K562 (cell line): Measurements from ENCODE around the gene ATF3. TPM values are rescaled to one million over a fixed set of nuclear protein-coding genes. Genes with fewer than 3 reads are reported as not detected.

Source experiments
- ATF3 ChIP-seq, 2 experiments: fragments of 450-650 bp in 1 of 2; sonication (generic) in 1 of 2; formaldehyde crosslinking in 1 of 2; IDR thresholded peaks in 1 of 2; conservative IDR thresholded peaks in 1 of 2; 2 replicates each; pipeline versions ENCODE4 v1.6.1 to v1.8.1; 2016 to 2023; ENCODE audit warnings: mild to moderate bottlenecking in 2 of 2, moderate library complexity in 2 of 2, inconsistent platforms in 1 of 2, missing genetic modification reagents in 1 of 2
- BCL6 ChIP-seq: fragments of 250-450 bp; sonication (Bioruptor Pico); IDR thresholded peaks from 2 replicates; pipeline ENCODE4 v1.4.0; 2020
- CUX1 ChIP-seq: fragments of 200-800 bp; sonication (Bioruptor generic); IDR thresholded peaks from 2 replicates; pipeline ENCODE4 v1.6.1; 2016; ENCODE audit warnings: missing genetic modification characterization, missing compliant biosample characterization
- ETV6 ChIP-seq, 3 experiments: fragments of 150-350 bp in 1 of 3; sonication (generic) in 1 of 3; formaldehyde crosslinking in 1 of 3; IDR thresholded peaks; 2 replicates each; pipeline versions ENCODE4 v1.6.1 to v1.8.0; 2014 to 2022; ENCODE audit warnings: borderline replicate concordance in 2 of 3, low read depth in 2 of 3, antibody characterized with exemption in 1 of 3, low read length in 1 of 3, mild to moderate bottlenecking in 1 of 3, missing genetic modification reagents in 1 of 3
- FOXO4 ChIP-seq: fragments of 450-650 bp; formaldehyde crosslinking; IDR thresholded peaks from 2 replicates; pipeline ENCODE4 v1.4.0; 2020; ENCODE audit warnings: mild to moderate bottlenecking, moderate library complexity
- HDAC1 ChIP-seq, 2 experiments: fragments of 450-650 bp; IDR thresholded peaks; 2 replicates each; pipeline ENCODE4 v1.6.1; 2016 to 2017; ENCODE audit warnings: inconsistent platforms in 1 of 2, mild to moderate bottlenecking in 1 of 2, moderate library complexity in 1 of 2
- HEY1 ChIP-seq: fragments of 250-450 bp; sonication (Bioruptor Pico); IDR thresholded peaks from 2 replicates; pipeline ENCODE4 v1.5.0; 2020; ENCODE audit warnings: mild to moderate bottlenecking, moderate library complexity, borderline replicate concordance
- KAT8 ChIP-seq: fragments of 450-650 bp; IDR thresholded peaks from 2 replicates; pipeline ENCODE4 v1.6.1; 2016; ENCODE audit warnings: low read depth, mild to moderate bottlenecking
- MCM3 ChIP-seq: fragments of 450-650 bp; IDR thresholded peaks from 2 replicates; pipeline ENCODE4 v1.6.1; 2016
- POLR2A ChIP-seq: fragments of 450-650 bp; conservative IDR thresholded peaks from 2 replicates; pipeline ENCODE4 v1.6.1; 2016
- UBTF ChIP-seq, 2 experiments: IDR thresholded peaks; 2 replicates each; pipeline ENCODE4 v1.6.1; 2012; ENCODE audit warnings: improper control_type of control experiment in 2 of 2, low read depth in 2 of 2, low read length in 2 of 2, borderline replicate concordance in 1 of 2
- ZBTB5 ChIP-seq: fragments of 450-650 bp; IDR thresholded peaks from 2 replicates; pipeline ENCODE4 v1.6.1; 2017; ENCODE audit warnings: antibody characterized with exemption
- ZC3H8 ChIP-seq: fragments of 450-650 bp; IDR thresholded peaks from 2 replicates; pipeline ENCODE4 v1.6.1; 2017
- ZKSCAN1 ChIP-seq: fragments of 150-350 bp; IDR thresholded peaks from 2 replicates; pipeline ENCODE4 v1.6.1; 2016; ENCODE audit warnings: low read depth, low read length
- ZNF253 ChIP-seq: fragments of 250-450 bp; sonication (Bioruptor Pico); conservative IDR thresholded peaks from 2 replicates; pipeline ENCODE4 v1.6.1; 2021; ENCODE audit warnings: mild to moderate bottlenecking
- polyA plus RNA-seq, 8 experiments: library from polyadenylated mRNA; depleted of rRNA in 4 of 8; stranded (reverse) in 5 of 8; unstranded in 3 of 8; fragments of >200 nt; fragmentation: Nextera tagmentation in 2 of 8; fragmentation: Illumina TruSeq in 1 of 8; extraction: Ambion mirVana in 2 of 8; extraction: Trizol in 1 of 8; gene quantifications; 2 replicates each; pipeline versions ENCODE4 v1.2.1 to v1.2.3, GENCODE V29; 2011 to 2014; ENCODE audit warnings: inconsistent platforms in 1 of 8, missing spikeins in 1 of 8
- total RNA-seq, 7 experiments: library from RNA; depleted of rRNA in 6 of 7; stranded (reverse); fragments of >200 nt in 6 of 7; fragmentation: Illumina TruSeq in 2 of 7; extraction: Trizol in 2 of 7; gene quantifications; 2 replicates each; pipeline versions ENCODE4 v1.2.1 to v1.2.3, GENCODE V29; 2011 to 2021; ENCODE audit warnings: low replicate concordance in 1 of 7

ATF3 gene
- total and polyA plus RNA-seq, 9 of the 15 experiments (the other 6 are each of a cell fraction or from before 2014, with no cell fraction given): 3.5 to 28.2 (median 19.8) TPM

GRCh38 chr1:212644866-212645545 is 36.4 kb downstream of the ATF3 start (continued):
- TF ChIP-seq UBTF (IDR thresholded peaks at IDR 0.05; ENCODE audit: borderline replicate concordance in 1 of 2, low read depth in 2 of 2, low read length in 2 of 2): no peak
- TF ChIP-seq BCL6 (CRISPR knock-in tag): no peak
- TF ChIP-seq HDAC1 (IDR thresholded peaks at IDR 0.05): no peak
- TF ChIP-seq ZKSCAN1: no peak
- no peak for TF ChIP-seq POLR2A
- no peak for TF ChIP-seq MCM3
- no peak for TF ChIP-seq KAT8
- TF ChIP-seq HEY1 (CRISPR knock-in tag): no peak
- TF ChIP-seq ZBTB5: no peak
- no peak for TF ChIP-seq ZC3H8
- TF ChIP-seq FOXO4 (CRISPR knock-in tag): no peak
- TF ChIP-seq CUX1 (CRISPR knock-in tag): no peak
- TF ChIP-seq ETV6 (IDR thresholded peaks at IDR 0.05; ENCODE audit: borderline replicate concordance in 1 of 2, low read depth in 2 of 2, low read length in 1 of 2): no peak
- no peak for TF ChIP-seq ETV6 (CRISPR knock-in tag; IDR thresholded peaks at IDR 0.05; ENCODE audit: borderline replicate concordance)
- TF ChIP-seq ZNF253 (CRISPR knock-in tag): no peak
- no peak for TF ChIP-seq ATF3 (IDR thresholded peaks at IDR 0.05)
- no peak for TF ChIP-seq ATF3 (CRISPR knock-in tag; conservative IDR thresholded peaks at IDR 0.05)
